ENCODE data around the gene SLC19A2.

Gene SLC19A2

GRCh38 chr1:169478094-169478672, 7.6 kb downstream of the SLC19A2 start:
- no peak for DNase-seq (ENCODE audit: low spot score)

- DNase-seq (ENCODE audit: low spot score) = no peak
Measured at GRCh38 chr1:169475806-169476387, 9.8 kb downstream of the SLC19A2 start.

- no peak for DNase-seq (ENCODE audit: low spot score)
Measured at GRCh38 chr1:169474302-169474995, 11.3 kb downstream of the SLC19A2 start.

- no peak for DNase-seq (ENCODE audit: low spot score)
Measured at GRCh38 chr1:169473347-169473746, 12.4 kb downstream of the SLC19A2 start.

- no peak for DNase-seq (ENCODE audit: low spot score)
Measured at GRCh38 chr1:169472738-169473137, 13.0 kb downstream of the SLC19A2 start.

GRCh38 chr1:169468982-169469381, 16.8 kb downstream of the SLC19A2 start:
- no peak for DNase-seq (ENCODE audit: low spot score)

GRCh38 chr1:169466259-169467230, 19.2 kb downstream of the SLC19A2 start:
- DNase-seq (ENCODE audit: low spot score) = peak; percentile 29

GRCh38 chr1:169465281-169465680, 20.5 kb downstream of the SLC19A2 start:
- DNase-seq (ENCODE audit: low spot score) = no peak

GRCh38 chr1:169462385-169462784, 23.4 kb downstream of the SLC19A2 start:
- no peak for DNase-seq (ENCODE audit: low spot score)

GRCh38 chr1:169461390-169462000, 24.2 kb downstream of the SLC19A2 start:
- no peak for DNase-seq (ENCODE audit: low spot score)

- DNase-seq (ENCODE audit: low spot score) = no peak
Measured at GRCh38 chr1:169460191-169460833, 25.4 kb downstream of the SLC19A2 start.

GRCh38 chr1:169457443-169457842, 28.3 kb downstream of the SLC19A2 start:
- no peak for DNase-seq (ENCODE audit: low spot score)

- DNase-seq (ENCODE audit: low spot score) = no peak
Measured at GRCh38 chr1:169456029-169456428, 29.7 kb downstream of the SLC19A2 start.

GRCh38 chr1:169452921-169453320, 32.8 kb downstream of the SLC19A2 start:
- DNase-seq (ENCODE audit: low spot score) = no peak

- DNase-seq (ENCODE audit: low spot score) = no peak
Measured at GRCh38 chr1:169451218-169451824, 34.4 kb downstream of the SLC19A2 start.

- DNase-seq (ENCODE audit: low spot score) = no peak
Measured at GRCh38 chr1:169443923-169444322, 41.8 kb downstream of the SLC19A2 start.

GRCh38 chr1:169427081-169427641, 58.6 kb downstream of the SLC19A2 start, which contains the start of gene CCDC181:
TSS of gene CCDC181 (minus strand) at chr1:169427474. CDS start at chr1:169424927, 2,547 bp downstream.
- peak; percentile 95 for DNase-seq (ENCODE audit: low spot score)

GRCh38 chr1:169426174-169426705, 59.5 kb downstream of the SLC19A2 start:
- peak; percentile 6 for DNase-seq (ENCODE audit: low spot score)

GRCh38 chr1:169421309-169421708, 64.4 kb downstream of the SLC19A2 start:
- no peak for DNase-seq (ENCODE audit: low spot score)

GRCh38 chr1:169414952-169415351, 70.8 kb downstream of the SLC19A2 start:
- no peak for DNase-seq (ENCODE audit: low spot score)
